ENCODE results near the gene RAB33B. TPM values are rescaled to one million over a fixed set of nuclear protein-coding genes. Genes with fewer than 3 reads are reported as not detected.

RAB33B gene
- total and polyA plus RNA-seq, 2 of the 8 experiments (the other 6 are each of a cell fraction or from before 2014, with no cell fraction given) = 4.2 to 8.7 TPM

GRCh38 chr4:139458543-139458942 lies 4.6 kb downstream of the RAB33B start:
- H4K20me1 ChIP-seq (replicated peaks in 1 of 2; ENCODE audit: control insufficient read depth in 1 of 2, insufficient read depth in 2 of 2, low read length in 2 of 2) = peaks cover 0 to 1% of the 10 kb centered on the region in 2 experiments

More at GRCh38 chr4:139458543-139458942, 4.6 kb downstream of the RAB33B start:
- H3K79me1 ChIP-seq (ENCODE audit: low read depth, low read length) = peaks cover 2% of the 10 kb centered on the region; the same call in 1 of the 2 replicates
- H3K9me3 ChIP-seq (ENCODE audit: insufficient read depth in 2 of 2, low read depth in 1 of 2, low read length in 1 of 2) = no peaks in the 10 kb centered on the region
- no peak overlapping the region for H2AK5ac ChIP-seq (ENCODE audit: low read depth, low read length)
- H3K4me1 ChIP-seq (replicated peaks in 1 of 4; ENCODE audit: control insufficient read depth in 3 of 4, insufficient read depth in 4 of 4, low read length in 3 of 4) = peaks cover 2 to 16% (median 7%) of the 10 kb centered on the region in 4 experiments; a peak in 5 of 7 replicates
- H4K91ac ChIP-seq (replicated peaks; ENCODE audit: insufficient read length, low read length) = no peak overlapping the region
- H4K8ac ChIP-seq (ENCODE audit: extremely low read depth, insufficient read depth, low read length) = no peak overlapping the region
- no peak overlapping the region for H2BK12ac ChIP-seq (ENCODE audit: low read depth, low read length)
- ChIA-PET CTCF (ENCODE audit: partially characterized antibody) (interaction anchor here (1.1 kb wide), 1 partner anchor 51 kb away, joined by 5 read pairs; no protein-coding TSS in a partner anchor), POLR2A (ENCODE audit: partially characterized antibody) (interaction anchor here (0.9 kb wide), 1 partner anchor 98 kb away, joined by 3 read pairs; no protein-coding TSS in a partner anchor)
- no peak overlapping the region for H3K4me2 ChIP-seq (ENCODE audit: insufficient read depth in 1 of 2, low read depth in 2 of 2, low read length in 2 of 2)
- H3K27me3 ChIP-seq (replicated peaks in 1 of 4; ENCODE audit: control insufficient read depth in 3 of 4, extremely low read depth in 1 of 4, insufficient read depth in 3 of 4, low read length in 3 of 4) = no peaks in the 10 kb centered on the region
- H2BK20ac ChIP-seq (ENCODE audit: low read length) = no peak overlapping the region
- TF ChIP-seq CHD1 (IDR thresholded peaks at IDR 0.05; ENCODE audit: low read depth, low read length) (no peak), FOSL1 (IDR thresholded peaks at IDR 0.05; ENCODE audit: insufficient read depth, low read depth, low read length) (no peak), POLR2AphosphoS5 (IDR thresholded peaks at IDR 0.05; ENCODE audit: low read depth, low read length) (no peak), NRF1 (IDR thresholded peaks at IDR 0.05; ENCODE audit: low read depth, low read length) (no peak), RBBP5 (IDR thresholded peaks at IDR 0.05; ENCODE audit: borderline replicate concordance, low read depth, low read length) (no peak), ASH2L (IDR thresholded peaks at IDR 0.05; ENCODE audit: low read length) (no peak), HDAC6 (IDR thresholded peaks at IDR 0.05; ENCODE audit: low read depth, low read length) (no peak), SAP30 (IDR thresholded peaks at IDR 0.05; ENCODE audit: insufficient read depth, insufficient replicate concordance, low read length) (no peak), RXRA (IDR thresholded peaks at IDR 0.05; ENCODE audit: insufficient read depth, low read depth, low read length) (no peak), MAFK (IDR thresholded peaks at IDR 0.05; ENCODE audit: low read depth, low read length) (no peak), CHD2 (IDR thresholded peaks at IDR 0.05; ENCODE audit: low read length) (no peak), JUN (IDR thresholded peaks at IDR 0.05; ENCODE audit: low read depth, low read length) (no peak)
- no peak overlapping the region for H3K56ac ChIP-seq (replicated peaks; ENCODE audit: insufficient read length, low read depth, low read length)
- no peaks in the 10 kb centered on the region for H3K36me3 ChIP-seq (ENCODE audit: control insufficient read depth in 2 of 4, insufficient read depth in 4 of 4, low read length in 3 of 4)
- no peak overlapping the region for H2BK15ac ChIP-seq (ENCODE audit: low read length)
- no peak overlapping the region for H3K9ac ChIP-seq (replicated peaks in 1 of 4; ENCODE audit: extremely low read depth in 1 of 4, low read depth in 3 of 4, low read length in 3 of 4)
- H3K18ac ChIP-seq (ENCODE audit: extremely low read depth, low read length) = no peak overlapping the region
- no peak overlapping the region for H3K4ac ChIP-seq (replicated peaks; ENCODE audit: insufficient read length, low read depth, low read length)
- H2BK5ac ChIP-seq (ENCODE audit: low read depth, low read length) = no peak overlapping the region
- H3K79me2 ChIP-seq (ENCODE audit: control insufficient read depth in 1 of 2, insufficient read depth in 2 of 2, low read length in 2 of 2) = peaks cover 3 to 82% of the 10 kb centered on the region in 2 experiments; a peak in 3 of 4 replicates
- no peak overlapping the region for H3K14ac ChIP-seq (ENCODE audit: insufficient read length)
- H4K5ac ChIP-seq (ENCODE audit: insufficient read length, low read depth, low read length) = no peak overlapping the region
- H3K27ac ChIP-seq (ENCODE audit: low read depth, low read length) = no peak overlapping the region
- no peak for DNase-seq (ENCODE audit: low read depth in 1 of 2, low spot score in 2 of 2)
- H3K4me3 ChIP-seq (ENCODE audit: extremely low read depth in 1 of 4, insufficient read depth in 2 of 4, low read depth in 3 of 4, low read length in 4 of 4) = no peak overlapping the region
- no peak overlapping the region for H2BK120ac ChIP-seq (replicated peaks; ENCODE audit: low read depth, low read length)
- H2AFZ ChIP-seq (ENCODE audit: low read length) = no peak overlapping the region
- H3K23me2 ChIP-seq (ENCODE audit: low read depth, low read length) = peaks cover 5% of the 10 kb centered on the region
- no peak for FAIRE-seq
- no peak overlapping the region for H3K23ac ChIP-seq (ENCODE audit: insufficient read length)
- 89% methylated on average over 1 of the region's 1 CpG; no CpG with 5 or more reads in 1 of the 2 experiments for WGBS, 2 experiments (ENCODE audit: extremely low coverage in 1 of 2, insufficient coverage in 1 of 2, insufficient read length in 1 of 2, insufficient replicate concordance in 2 of 2, low coverage in 1 of 2, low lambda C conversion rate in 2 of 2, missing lambda C conversion rate in 1 of 2)
